NT2/D1 (cell line): ENCODE results near the gene CACNA1D.
"Not testable (repeated sequence)": the region's sequence is repeated elsewhere in the genome, so short reads cannot be mapped to it uniquely, and the experiment has no call there.

Experiments
- DNase-seq: peaks from one replicate; pipeline ENCODE4 v3.0.0-alpha.2; 2011; ENCODE audit warnings: low read depth, low spot score
- H3K27me3 ChIP-seq: 2 replicates; pipeline ENCODE4 v1.6.0; 2011; ENCODE audit warnings: mild to moderate bottlenecking; ENCODE audit not compliant: insufficient read length, insufficient read depth
- H3K36me3 ChIP-seq: 2 replicates; pipeline ENCODE4 v1.6.1; 2011; ENCODE audit warnings: mild to moderate bottlenecking, low read length, mixed read lengths; ENCODE audit not compliant: insufficient read depth, insufficient read length
- H3K4me1 ChIP-seq: 2 replicates; pipeline ENCODE4 v1.5.1; 2011; ENCODE audit not compliant: insufficient read depth, insufficient read length
- H3K4me3 ChIP-seq: 2 replicates; pipeline ENCODE4 v1.5.1; 2011; ENCODE audit warnings: low read depth; ENCODE audit not compliant: insufficient read length
- H3K9ac ChIP-seq: 2 replicates; pipeline ENCODE4 v1.6.0; 2011; ENCODE audit warnings: low read depth; ENCODE audit not compliant: insufficient read length
- H3K9me3 ChIP-seq: 2 replicates; pipeline ENCODE4 v1.5.1; 2011; ENCODE audit warnings: mild to moderate bottlenecking, low read length; ENCODE audit not compliant: insufficient read depth
- SUZ12 ChIP-seq: IDR thresholded peaks from 2 replicates; pipeline ENCODE4 v1.6.1; 2011; ENCODE audit not compliant: insufficient read length, insufficient read depth; ENCODE audit errors: extremely low read depth
- YY1 ChIP-seq: IDR thresholded peaks from 2 replicates; pipeline ENCODE4 v1.6.1; 2011; ENCODE audit not compliant: insufficient read length, insufficient read depth
- ZNF274 ChIP-seq: IDR thresholded peaks from 2 replicates; pipeline ENCODE4 v1.6.1; 2011; ENCODE audit warnings: mild to moderate bottlenecking, low read depth, low read length

Gene CACNA1D

GRCh38 chr3:53555068-53555588 lies 60.7 kb downstream of the CACNA1D start:
- H3K36me3 ChIP-seq = no peaks in the 10 kb centered on the region
- no peak overlapping the region for H3K9ac ChIP-seq
- TF ChIP-seq ZNF274 (no peak), YY1 (no peak), SUZ12 (no peak)
- H3K4me3 ChIP-seq = no peak overlapping the region
- H3K4me1 ChIP-seq = no peaks in the 10 kb centered on the region
- no peaks in the 10 kb centered on the region for H3K27me3 ChIP-seq
- H3K9me3 ChIP-seq = no peaks in the 10 kb centered on the region
- no peak for DNase-seq

GRCh38 chr3:53566461-53567145 lies 72.2 kb downstream of the CACNA1D start:
- peak; percentile 36 for DNase-seq
- Histone ChIP-seq H3K9ac (no peak overlapping the region), H3K36me3 (no peaks in the 10 kb centered on the region), H3K9me3 (no peaks in the 10 kb centered on the region), H3K4me1 (peaks cover 3% of the 10 kb centered on the region), H3K4me3 (no peak overlapping the region), H3K27me3 (no peaks in the 10 kb centered on the region)
- TF ChIP-seq YY1 (no peak), ZNF274 (no peak), SUZ12 (no peak)

- DNase-seq = peak; percentile 22
- H3K9ac ChIP-seq = no peak overlapping the region
- no peaks in the 10 kb centered on the region for H3K36me3 ChIP-seq
- no peak for TF ChIP-seq SUZ12
- no peak for TF ChIP-seq ZNF274
- TF ChIP-seq YY1 = no peak
- H3K9me3 ChIP-seq = no peaks in the 10 kb centered on the region
- H3K4me3 ChIP-seq = no peak overlapping the region
- H3K4me1 ChIP-seq = peaks cover 3% of the 10 kb centered on the region
- no peaks in the 10 kb centered on the region for H3K27me3 ChIP-seq
Measured at GRCh38 chr3:53570081-53570480, 75.7 kb downstream of the CACNA1D start.

GRCh38 chr3:53570709-53571108 lies 76.3 kb downstream of the CACNA1D start:
- DNase-seq = no peak
- Histone ChIP-seq H3K27me3 (no peaks in the 10 kb centered on the region), H3K4me3 (no peak overlapping the region), H3K4me1 (peaks cover 3% of the 10 kb centered on the region), H3K9ac (no peak overlapping the region), H3K9me3 (no peaks in the 10 kb centered on the region), H3K36me3 (no peaks in the 10 kb centered on the region)
- no peak for TF ChIP-seq SUZ12
- no peak for TF ChIP-seq ZNF274
- no peak for TF ChIP-seq YY1

- no peaks in the 10 kb centered on the region for H3K36me3 ChIP-seq
- H3K27me3 ChIP-seq = no peaks in the 10 kb centered on the region
- H3K4me1 ChIP-seq = no peaks in the 10 kb centered on the region
- no peak overlapping the region for H3K9ac ChIP-seq
- no peak for TF ChIP-seq ZNF274
- TF ChIP-seq YY1 = no peak
- TF ChIP-seq SUZ12 = no peak
- H3K4me3 ChIP-seq = no peak overlapping the region
- H3K9me3 ChIP-seq = no peaks in the 10 kb centered on the region
- no peak for DNase-seq
Measured at GRCh38 chr3:53571264-53571663, 76.9 kb downstream of the CACNA1D start.

- not testable (repeated sequence) for H3K27me3 ChIP-seq, H3K9me3 ChIP-seq, H3K9ac ChIP-seq, DNase-seq, H3K4me3 ChIP-seq, H3K36me3 ChIP-seq, H3K4me1 ChIP-seq
Measured at GRCh38 chr3:53572184-53572583, 77.8 kb downstream of the CACNA1D start.

- Histone ChIP-seq H3K4me3 (no peak overlapping the region), H3K36me3 (no peaks in the 10 kb centered on the region), H3K27me3 (no peaks in the 10 kb centered on the region), H3K4me1 (peaks cover 5% of the 10 kb centered on the region), H3K9ac (no peak overlapping the region), H3K9me3 (no peaks in the 10 kb centered on the region)
- no peak for TF ChIP-seq YY1
- no peak for TF ChIP-seq ZNF274
- no peak for TF ChIP-seq SUZ12
- DNase-seq = peak; percentile 33
Measured at GRCh38 chr3:53577506-53577905, 83.1 kb downstream of the CACNA1D start.
